HepG2 (cell line): ENCODE results near the gene SPHK2. TPM values are rescaled to one million over a fixed set of nuclear protein-coding genes. Genes with fewer than 3 reads are reported as not detected.

Experiments
- ADNP ChIP-seq: sonication (generic); formaldehyde crosslinking; IDR thresholded peaks from 2 replicates; pipeline ENCODE4 v1.4.0; 2020; ENCODE audit warnings: missing genetic modification reagents
- ARNTL ChIP-seq: sonication (generic); formaldehyde crosslinking; IDR thresholded peaks from 2 replicates; pipeline ENCODE4 v1.4.0; 2020; ENCODE audit warnings: mild to moderate bottlenecking, missing genetic modification reagents
- BORCS8-MEF2B ChIP-seq: sonication (generic); formaldehyde crosslinking; IDR thresholded peaks from 2 replicates; pipeline ENCODE4 v1.8.0; 2022; ENCODE audit warnings: mild to moderate bottlenecking, missing genetic modification reagents
- ELF4 ChIP-seq: sonication (generic); formaldehyde crosslinking; IDR thresholded peaks from 2 replicates; pipeline ENCODE4 v1.5.0; 2020; ENCODE audit warnings: missing genetic modification reagents, mild to moderate bottlenecking, moderate library complexity, borderline replicate concordance
- JUNB ChIP-seq: sonication (generic); formaldehyde crosslinking; IDR thresholded peaks from 2 replicates; pipeline ENCODE4 v1.8.0; 2022; ENCODE audit warnings: missing genetic modification reagents, mild to moderate bottlenecking, borderline replicate concordance
- MAFG ChIP-seq: sonication (generic); formaldehyde crosslinking; IDR thresholded peaks from 2 replicates; pipeline ENCODE4 v1.5.1; 2020; ENCODE audit warnings: mild to moderate bottlenecking, missing genetic modification reagents
- NR2C2 ChIP-seq: sonication (generic); formaldehyde crosslinking; IDR thresholded peaks from 2 replicates; pipeline ENCODE4 v1.4.0; 2020; ENCODE audit warnings: missing genetic modification reagents, mild to moderate bottlenecking, moderate library complexity, borderline replicate concordance
- PAWR ChIP-seq: sonication (generic); formaldehyde crosslinking; IDR thresholded peaks from 2 replicates; pipeline ENCODE4 v1.4.0; 2020; ENCODE audit warnings: missing genetic modification reagents, mild to moderate bottlenecking, borderline replicate concordance
- PCBP2 ChIP-seq: fragments of 200-400 bp; formaldehyde crosslinking; optimal IDR thresholded peaks from 2 replicates; pipeline ENCODE3; 2018; ENCODE audit warnings: low read length, low read depth; ENCODE audit not compliant: poor library complexity, severe bottlenecking
- STAG1 ChIP-seq: sonication (generic); formaldehyde crosslinking; IDR thresholded peaks from 2 replicates; pipeline ENCODE4 v1.4.0; 2020; ENCODE audit warnings: missing genetic modification reagents
- TCF7L2 ChIP-seq: IDR thresholded peaks from 2 replicates; pipeline ENCODE4 v1.6.1; 2011; ENCODE audit warnings: mild to moderate bottlenecking, low read depth, low read length, moderate library complexity
- ZNF136 ChIP-seq: sonication (generic); formaldehyde crosslinking; IDR thresholded peaks from 2 replicates; pipeline ENCODE4 v1.8.1; 2022; ENCODE audit warnings: low read depth, mild to moderate bottlenecking, moderate library complexity, missing genetic modification reagents
- ZNF24 ChIP-seq: fragments of 450-650 bp; IDR thresholded peaks from 2 replicates; pipeline ENCODE4 v1.6.1; 2017; ENCODE audit warnings: antibody characterized with exemption, mild to moderate bottlenecking
- ZNF337 ChIP-seq: sonication (generic); formaldehyde crosslinking; IDR thresholded peaks from 2 replicates; pipeline ENCODE4 v1.5.1; 2020; ENCODE audit warnings: missing genetic modification reagents, low read depth, mild to moderate bottlenecking, borderline replicate concordance
- ZNF501 ChIP-seq: sonication (generic); formaldehyde crosslinking; IDR thresholded peaks from 2 replicates; pipeline ENCODE4 v1.5.1; 2020; ENCODE audit warnings: mild to moderate bottlenecking, moderate library complexity, missing genetic modification reagents
- ZNF670 ChIP-seq: sonication (generic); formaldehyde crosslinking; IDR thresholded peaks from 2 replicates; pipeline ENCODE4 v1.8.0; 2022; ENCODE audit warnings: mild to moderate bottlenecking, missing genetic modification reagents, borderline replicate concordance
- ZSCAN22 ChIP-seq: sonication (generic); formaldehyde crosslinking; IDR thresholded peaks from 2 replicates; pipeline ENCODE4 v1.4.0; 2020; ENCODE audit warnings: mild to moderate bottlenecking, missing genetic modification reagents
- polyA plus RNA-seq, 8 experiments: library from polyadenylated mRNA; depleted of rRNA in 3 of 8; stranded (reverse) in 7 of 8; unstranded in 1 of 8; fragments of >200 nt; fragmentation: Illumina TruSeq in 4 of 8; extraction: Trizol in 4 of 8; gene quantifications; 2 replicates each; pipeline versions ENCODE4 v1.2.1 to v1.2.3, GENCODE V29; 2011 to 2016; ENCODE audit warnings: low read depth in 4 of 8, missing spikeins in 1 of 8, mixed read lengths in 1 of 8; ENCODE audit not compliant: insufficient read depth in 1 of 8
- total RNA-seq, 5 experiments: library from RNA; depleted of rRNA; stranded (reverse); fragments of >200 nt; fragmentation: Illumina TruSeq; extraction: Trizol; gene quantifications; 2 replicates each; pipeline ENCODE4 v1.2.3, GENCODE V29; 2016; ENCODE audit warnings: low read depth in 1 of 5
- TF ChIP-seq, protein P1 (sequence below): sonication (generic); formaldehyde crosslinking; IDR thresholded peaks from 2 replicates; pipeline ENCODE4 v1.5.0; 2020; ENCODE audit warnings: mild to moderate bottlenecking, missing genetic modification reagents
- TF ChIP-seq, protein P2 (sequence below): sonication (generic); formaldehyde crosslinking; IDR thresholded peaks from 2 replicates; pipeline ENCODE4 v1.4.0; 2020; ENCODE audit warnings: mild to moderate bottlenecking, missing genetic modification reagents, borderline replicate concordance
- TF ChIP-seq, protein P3 (sequence below): sonication (generic); formaldehyde crosslinking; IDR thresholded peaks from 2 replicates; pipeline ENCODE4 v1.8.1; 2023; ENCODE audit warnings: mild to moderate bottlenecking, missing genetic modification reagents, borderline replicate concordance
- TF ChIP-seq, protein P4 (sequence below): sonication (generic); formaldehyde crosslinking; IDR thresholded peaks from 2 replicates; pipeline ENCODE4 v1.5.1; 2020; ENCODE audit warnings: missing genetic modification reagents, mild to moderate bottlenecking, borderline replicate concordance
- TF ChIP-seq, protein P5 (sequence below): sonication (generic); formaldehyde crosslinking; conservative IDR thresholded peaks from 2 replicates; pipeline ENCODE4 v1.8.0; 2022; ENCODE audit warnings: mild to moderate bottlenecking, moderate library complexity, missing genetic modification reagents

The SPHK2 gene
- total and polyA plus RNA-seq, 2 of the 13 experiments (the other 11 are each of a cell fraction or from before 2014, with no cell fraction given): 2.9 to 14.4 TPM

DNA sequence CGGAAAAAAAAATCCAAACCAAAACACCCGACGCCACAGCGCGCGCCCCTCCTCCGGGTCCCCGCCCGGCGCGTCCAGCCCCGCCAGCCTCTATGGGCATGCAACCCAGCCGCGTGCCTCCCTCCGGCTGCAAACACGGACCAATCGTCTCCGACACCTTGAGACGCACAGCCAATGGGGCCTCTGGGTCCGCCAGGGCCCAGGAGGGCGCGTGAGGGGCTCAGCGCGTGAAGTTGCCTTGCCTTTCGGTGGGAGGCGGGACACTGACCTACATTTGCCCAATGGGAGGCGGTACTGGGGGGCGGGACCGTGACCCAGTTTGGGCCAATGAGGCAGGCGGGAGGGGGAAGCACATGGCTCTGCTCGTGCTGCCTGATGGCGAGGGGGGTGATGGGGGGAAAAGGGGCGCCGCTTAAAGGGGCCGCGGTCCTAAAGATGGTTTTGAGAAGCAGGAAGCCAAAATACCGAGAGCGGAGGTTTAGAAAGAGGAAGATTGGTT is 18.2 kb downstream of the SPHK2 start (continued):
- TF ChIP-seq ZNF24: no peak
- peak; percentile 100 for TF ChIP-seq ARNTL (CRISPR knock-in tag)
- peak; percentile 71; the same call in 1 of the 2 replicates for TF ChIP-seq ZSCAN22
- TF ChIP-seq, protein P1, sequence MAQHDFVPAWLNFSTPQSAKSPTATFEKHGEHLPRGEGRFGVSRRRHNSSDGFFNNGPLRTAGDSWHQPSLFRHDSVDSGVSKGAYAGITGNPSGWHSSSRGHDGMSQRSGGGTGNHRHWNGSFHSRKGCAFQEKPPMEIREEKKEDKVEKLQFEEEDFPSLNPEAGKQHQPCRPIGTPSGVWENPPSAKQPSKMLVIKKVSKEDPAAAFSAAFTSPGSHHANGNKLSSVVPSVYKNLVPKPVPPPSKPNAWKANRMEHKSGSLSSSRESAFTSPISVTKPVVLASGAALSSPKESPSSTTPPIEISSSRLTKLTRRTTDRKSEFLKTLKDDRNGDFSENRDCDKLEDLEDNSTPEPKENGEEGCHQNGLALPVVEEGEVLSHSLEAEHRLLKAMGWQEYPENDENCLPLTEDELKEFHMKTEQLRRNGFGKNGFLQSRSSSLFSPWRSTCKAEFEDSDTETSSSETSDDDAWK: no peak
- TF ChIP-seq STAG1: no peak
- no peak for TF ChIP-seq TCF7L2
- 0 out of 2 replicates have a peak, but pooled peaks have one; percentile 28 for TF ChIP-seq PAWR (CRISPR knock-in tag)
- TF ChIP-seq PCBP2: no peak
- peak; percentile 76; the same call in 1 of the 2 replicates for TF ChIP-seq ZNF337 (CRISPR knock-in tag)
- TF ChIP-seq, protein P2, sequence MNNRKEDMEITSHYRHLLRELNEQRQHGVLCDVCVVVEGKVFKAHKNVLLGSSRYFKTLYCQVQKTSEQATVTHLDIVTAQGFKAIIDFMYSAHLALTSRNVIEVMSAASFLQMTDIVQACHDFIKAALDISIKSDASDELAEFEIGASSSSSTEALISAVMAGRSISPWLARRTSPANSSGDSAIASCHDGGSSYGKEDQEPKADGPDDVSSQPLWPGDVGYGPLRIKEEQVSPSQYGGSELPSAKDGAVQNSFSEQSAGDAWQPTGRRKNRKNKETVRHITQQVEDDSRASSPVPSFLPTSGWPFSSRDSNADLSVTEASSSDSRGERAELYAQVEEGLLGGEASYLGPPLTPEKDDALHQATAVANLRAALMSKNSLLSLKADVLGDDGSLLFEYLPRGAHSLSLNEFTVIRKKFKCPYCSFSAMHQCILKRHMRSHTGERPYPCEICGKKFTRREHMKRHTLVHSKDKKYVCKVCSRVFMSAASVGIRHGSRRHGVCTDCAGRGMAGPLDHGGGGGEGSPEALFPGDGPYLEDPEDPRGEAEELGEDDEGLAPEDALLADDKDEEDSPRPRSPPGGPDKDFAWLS (CRISPR knock-in tag): no peak
- TF ChIP-seq, protein P3, sequence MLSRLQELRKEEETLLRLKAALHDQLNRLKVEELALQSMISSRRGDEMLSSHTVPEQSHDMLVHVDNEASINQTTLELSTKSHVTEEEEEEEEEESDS (CRISPR knock-in tag): peak; percentile 92; the same call in 1 of the 2 replicates
- TF ChIP-seq, protein P4, sequence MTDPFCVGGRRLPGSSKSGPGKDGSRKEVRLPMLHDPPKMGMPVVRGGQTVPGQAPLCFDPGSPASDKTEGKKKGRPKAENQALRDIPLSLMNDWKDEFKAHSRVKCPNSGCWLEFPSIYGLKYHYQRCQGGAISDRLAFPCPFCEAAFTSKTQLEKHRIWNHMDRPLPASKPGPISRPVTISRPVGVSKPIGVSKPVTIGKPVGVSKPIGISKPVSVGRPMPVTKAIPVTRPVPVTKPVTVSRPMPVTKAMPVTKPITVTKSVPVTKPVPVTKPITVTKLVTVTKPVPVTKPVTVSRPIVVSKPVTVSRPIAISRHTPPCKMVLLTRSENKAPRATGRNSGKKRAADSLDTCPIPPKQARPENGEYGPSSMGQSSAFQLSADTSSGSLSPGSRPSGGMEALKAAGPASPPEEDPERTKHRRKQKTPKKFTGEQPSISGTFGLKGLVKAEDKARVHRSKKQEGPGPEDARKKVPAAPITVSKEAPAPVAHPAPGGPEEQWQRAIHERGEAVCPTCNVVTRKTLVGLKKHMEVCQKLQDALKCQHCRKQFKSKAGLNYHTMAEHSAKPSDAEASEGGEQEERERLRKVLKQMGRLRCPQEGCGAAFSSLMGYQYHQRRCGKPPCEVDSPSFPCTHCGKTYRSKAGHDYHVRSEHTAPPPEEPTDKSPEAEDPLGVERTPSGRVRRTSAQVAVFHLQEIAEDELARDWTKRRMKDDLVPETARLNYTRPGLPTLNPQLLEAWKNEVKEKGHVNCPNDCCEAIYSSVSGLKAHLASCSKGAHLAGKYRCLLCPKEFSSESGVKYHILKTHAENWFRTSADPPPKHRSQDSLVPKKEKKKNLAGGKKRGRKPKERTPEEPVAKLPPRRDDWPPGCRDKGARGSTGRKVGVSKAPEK (CRISPR knock-in tag): no peak
- peak; percentile 72 for TF ChIP-seq ZNF501
- TF ChIP-seq ZNF136 (CRISPR knock-in tag): peak; percentile 48; the same call in 1 of the 2 replicates
- TF ChIP-seq ELF4 (CRISPR knock-in tag): peak; percentile 87; the same call in 1 of the 2 replicates
- no peak for TF ChIP-seq ADNP (CRISPR knock-in tag)
- no peak for TF ChIP-seq MAFG (CRISPR knock-in tag)
- peak; percentile 49 for TF ChIP-seq NR2C2
- no peak; the same call in 1 of the 2 replicates for TF ChIP-seq ZNF670
- peak; percentile 77 for TF ChIP-seq BORCS8-MEF2B (CRISPR knock-in tag)
- no peak for TF ChIP-seq JUNB (CRISPR knock-in tag)
- TF ChIP-seq, protein P5, sequence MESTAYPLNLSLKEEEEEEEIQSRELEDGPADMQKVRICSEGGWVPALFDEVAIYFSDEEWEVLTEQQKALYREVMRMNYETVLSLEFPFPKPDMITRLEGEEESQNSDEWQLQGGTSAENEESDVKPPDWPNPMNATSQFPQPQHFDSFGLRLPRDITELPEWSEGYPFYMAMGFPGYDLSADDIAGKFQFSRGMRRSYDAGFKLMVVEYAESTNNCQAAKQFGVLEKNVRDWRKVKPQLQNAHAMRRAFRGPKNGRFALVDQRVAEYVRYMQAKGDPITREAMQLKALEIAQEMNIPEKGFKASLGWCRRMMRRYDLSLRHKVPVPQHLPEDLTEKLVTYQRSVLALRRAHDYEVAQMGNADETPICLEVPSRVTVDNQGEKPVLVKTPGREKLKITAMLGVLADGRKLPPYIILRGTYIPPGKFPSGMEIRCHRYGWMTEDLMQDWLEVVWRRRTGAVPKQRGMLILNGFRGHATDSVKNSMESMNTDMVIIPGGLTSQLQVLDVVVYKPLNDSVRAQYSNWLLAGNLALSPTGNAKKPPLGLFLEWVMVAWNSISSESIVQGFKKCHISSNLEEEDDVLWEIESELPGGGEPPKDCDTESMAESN (CRISPR knock-in tag): 0 out of 2 replicates have a peak, but pooled peaks have one; percentile 28
